Skeletal muscle cell (primary cell): ENCODE data around the gene CFAP206.

Experiments used
- DNase-seq: peaks from one replicate; pipeline ENCODE4 v3.0.0-alpha.2; 2010; ENCODE audit warnings: low read depth
- H3K4me3 ChIP-seq: 2 replicates; pipeline ENCODE4 v1.5.1; 2011; ENCODE audit warnings: low read depth, mild to moderate bottlenecking, control low read depth, low read length, moderate library complexity

Gene CFAP206, protein sequence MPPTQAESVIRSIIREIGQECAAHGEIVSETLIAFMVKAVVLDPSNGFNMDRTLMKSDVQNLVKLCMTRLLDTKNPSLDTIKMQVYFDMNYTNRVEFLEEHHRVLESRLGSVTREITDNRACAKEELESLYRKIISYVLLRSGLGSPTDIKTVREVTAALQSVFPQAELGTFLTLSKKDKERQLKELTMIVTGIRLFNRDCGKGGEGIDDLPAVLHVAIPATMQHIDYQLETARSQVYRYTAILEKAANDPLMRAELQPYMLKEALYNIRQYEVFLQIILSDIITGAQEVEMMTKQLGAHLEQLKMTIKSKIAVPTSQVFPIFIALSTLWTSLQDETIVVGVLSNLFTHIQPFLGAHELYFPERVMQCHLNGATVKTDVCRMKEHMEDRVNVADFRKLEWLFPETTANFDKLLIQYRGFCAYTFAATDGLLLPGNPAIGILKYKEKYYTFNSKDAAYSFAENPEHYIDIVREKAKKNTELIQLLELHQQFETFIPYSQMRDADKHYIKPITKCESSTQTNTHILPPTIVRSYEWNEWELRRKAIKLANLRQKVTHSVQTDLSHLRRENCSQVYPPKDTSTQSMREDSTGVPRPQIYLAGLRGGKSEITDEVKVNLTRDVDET

DNA sequence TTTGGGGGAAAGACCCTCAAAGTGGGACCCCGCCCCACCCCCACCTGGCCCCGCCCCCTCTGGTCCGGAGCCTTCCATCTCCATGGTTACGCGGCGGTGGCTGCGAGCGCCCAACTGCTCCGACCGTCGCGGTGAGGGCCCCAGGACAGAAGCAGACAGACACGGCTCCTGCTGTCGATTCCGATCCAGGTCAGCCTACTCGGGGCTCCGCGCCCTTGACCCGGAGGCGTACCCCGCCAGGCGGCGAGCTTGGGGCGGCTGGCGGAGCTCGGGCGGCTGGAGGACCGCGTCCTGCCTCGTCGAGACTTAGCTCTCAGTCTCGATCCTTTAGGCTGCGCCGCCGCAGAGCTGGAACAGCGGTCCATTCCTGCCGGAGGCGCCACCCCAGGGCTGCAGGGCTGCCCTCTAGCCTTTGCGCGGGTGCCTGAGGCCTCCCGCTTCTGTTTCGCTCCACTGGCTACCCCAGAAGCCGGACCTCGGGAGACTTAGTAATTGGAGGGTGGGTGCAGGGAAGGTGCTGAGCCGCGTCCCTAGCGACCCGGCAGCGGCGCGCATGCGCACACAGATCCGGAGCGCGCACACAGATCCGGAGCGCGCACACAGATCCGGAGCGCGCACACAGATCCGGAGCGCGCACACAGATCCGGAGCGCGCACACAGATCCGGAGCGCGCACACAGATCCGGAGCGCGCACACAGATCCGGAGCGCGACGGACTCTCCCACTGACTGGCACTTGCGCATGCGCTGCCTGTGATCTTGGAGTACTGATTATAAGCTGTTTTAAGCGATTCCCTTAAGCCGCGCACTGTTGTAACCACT, at the start of gene CFAP206:
Gene CFAP206, plus strand, starts transcription at position 72 of the 820 bp plus-strand sequence. CDS start 1,868 bp downstream, outside the sequence.
- peak within 1 kb of the TSS; percentile 76 for H3K4me3 ChIP-seq
- DNase-seq = peak; percentile 56

DNA sequence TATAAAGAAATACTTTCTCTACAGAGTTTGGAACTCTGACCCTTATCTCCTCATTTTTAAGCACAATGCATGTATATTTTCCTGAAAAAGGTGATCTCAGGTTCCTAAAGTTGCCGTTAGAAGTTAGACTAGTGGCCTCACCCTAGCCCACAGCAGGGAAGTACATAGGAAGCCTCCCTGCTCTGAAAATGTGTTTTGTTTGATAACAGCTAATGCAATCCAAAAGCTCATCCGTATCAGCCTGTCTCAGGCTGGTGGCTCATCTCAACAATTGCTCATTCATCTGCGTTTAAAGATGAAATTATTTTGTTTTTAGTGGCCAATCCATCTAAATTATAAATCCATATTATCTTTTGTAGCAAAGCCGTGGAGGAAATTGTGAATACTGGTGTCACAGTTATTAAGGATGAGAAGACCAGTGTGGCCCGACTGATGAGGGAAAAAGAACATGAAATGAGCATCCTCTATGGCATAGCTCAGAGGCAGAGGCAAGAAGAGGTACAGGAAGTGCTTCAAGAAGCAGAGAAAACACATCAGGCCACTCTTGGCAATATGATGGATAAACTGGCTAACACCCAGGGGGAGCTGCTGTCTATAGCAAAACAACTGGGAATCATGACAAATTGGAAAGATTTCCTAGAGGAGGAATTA, 43.0 kb upstream of the CFAP206 start:
- no peak overlapping the region for H3K4me3 ChIP-seq
- DNase-seq = no peak

DNA sequence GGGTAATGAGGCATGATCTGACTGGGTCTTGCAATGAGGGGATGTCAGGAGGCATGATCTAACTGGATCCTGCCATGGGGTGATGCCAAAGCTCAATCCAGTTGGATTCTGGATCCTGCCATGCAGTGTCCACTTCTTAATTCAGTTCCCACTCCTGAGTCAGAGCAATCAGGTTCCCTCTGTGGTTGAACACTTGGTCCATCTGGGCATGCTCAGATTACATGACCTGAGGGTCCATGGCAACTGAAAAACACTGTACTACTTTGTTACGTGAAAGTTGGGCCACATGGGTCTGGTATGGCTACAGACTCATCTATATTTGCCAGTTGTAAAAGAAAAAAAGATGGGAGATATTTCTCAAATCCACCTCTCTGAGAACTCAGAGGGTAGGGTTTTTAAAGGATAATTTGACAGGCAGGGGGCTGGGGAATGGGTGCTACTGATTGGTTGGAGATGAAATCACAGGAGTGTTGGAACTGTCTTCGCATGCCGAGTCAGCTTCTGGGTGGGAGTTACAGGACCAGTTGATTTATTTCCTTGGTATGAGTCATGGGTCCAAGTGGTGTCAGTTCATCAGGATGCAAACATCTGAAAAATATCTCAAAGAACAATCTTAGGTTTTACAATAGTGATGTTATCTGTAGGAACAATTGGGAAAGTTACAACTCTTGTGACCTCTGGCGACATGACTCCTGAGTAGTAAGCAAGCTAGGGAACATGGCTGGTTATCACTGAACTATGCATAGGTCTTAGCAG, 41.5 kb upstream of the CFAP206 start:
- peak; percentile 2 for DNase-seq
- no peak overlapping the region for H3K4me3 ChIP-seq

DNA sequence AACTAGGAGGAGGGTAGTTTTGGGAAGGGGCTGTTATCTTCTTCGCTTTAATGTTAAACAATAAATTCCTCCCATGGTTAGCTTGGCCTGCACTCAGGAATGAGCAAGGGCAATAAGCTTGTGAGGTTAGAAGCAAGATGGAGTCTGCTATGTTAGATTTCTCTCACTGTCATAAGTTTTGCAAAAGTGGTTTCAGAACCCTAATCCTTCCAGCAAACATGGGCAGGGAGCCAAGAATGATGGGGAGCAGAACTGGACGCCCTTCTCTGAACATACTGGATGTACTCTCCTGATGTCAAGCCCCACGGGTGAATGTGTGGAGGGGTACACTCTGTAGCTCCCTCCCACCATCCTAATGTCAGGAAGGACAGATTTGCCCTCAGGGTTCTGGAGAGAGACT, 40.9 kb upstream of the CFAP206 start:
- no peak for DNase-seq
- no peak overlapping the region for H3K4me3 ChIP-seq

DNA sequence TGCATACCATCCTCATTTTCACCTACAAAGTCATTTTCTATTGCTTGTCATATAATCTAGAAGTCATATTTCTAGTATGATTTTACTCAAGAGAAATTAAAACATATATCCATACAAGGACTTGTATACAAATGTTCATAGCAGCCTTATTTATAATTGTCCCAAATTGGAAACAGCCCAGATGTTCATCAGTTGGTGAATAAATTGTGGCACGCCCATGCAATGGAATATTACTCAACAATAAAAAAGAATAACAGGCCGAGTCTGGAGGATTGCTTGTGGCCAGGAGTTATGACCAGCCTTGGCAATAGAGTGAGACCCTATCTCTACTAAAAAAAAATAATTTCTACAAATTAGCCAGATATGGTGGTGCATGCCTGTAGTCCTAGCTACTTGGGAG, 34.4 kb upstream of the CFAP206 start:
- DNase-seq = no peak

DNA sequence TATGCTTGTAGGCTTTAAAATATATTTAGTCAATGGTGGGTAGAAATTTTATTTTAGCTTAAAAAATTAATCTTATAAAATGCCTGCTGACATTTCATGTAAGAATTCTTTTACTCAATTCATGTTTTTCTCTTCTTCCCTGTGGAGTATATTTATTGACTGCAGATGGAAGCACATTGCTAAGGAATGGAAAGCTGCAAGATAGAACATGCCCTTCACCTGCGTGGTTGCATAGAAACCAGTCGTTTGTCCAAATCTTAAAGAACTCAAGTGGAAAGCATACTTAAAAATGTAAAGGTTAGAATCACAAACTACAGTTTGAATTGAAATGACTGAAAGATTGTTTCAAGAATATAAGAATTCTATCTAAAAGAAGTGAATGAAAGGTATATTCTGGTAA, 32.5 kb upstream of the CFAP206 start:
- no peak for DNase-seq
- no peak overlapping the region for H3K4me3 ChIP-seq

More for the DNA sequence above, 34.4 kb upstream of the CFAP206 start:
- H3K4me3 ChIP-seq = no peak overlapping the region

DNA sequence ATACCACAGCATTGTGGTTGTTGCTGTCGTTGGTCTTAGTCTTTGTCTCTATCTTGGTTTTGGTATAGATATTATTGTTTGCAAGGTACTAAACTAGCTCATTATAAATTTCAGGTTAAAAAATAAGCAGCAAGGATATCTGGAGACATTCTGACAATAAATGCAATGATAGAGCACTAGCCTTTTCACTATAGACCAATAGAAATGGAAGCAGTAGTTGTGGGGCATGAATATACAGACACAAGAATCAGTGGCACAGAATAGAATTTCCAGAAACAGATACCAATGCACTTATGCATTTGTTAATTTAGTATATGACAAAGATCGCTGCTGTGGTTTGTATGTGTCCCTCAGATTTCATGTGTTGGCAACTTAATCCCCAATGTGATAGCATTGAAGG, 31.1 kb upstream of the CFAP206 start:
- DNase-seq = no peak
- H3K4me3 ChIP-seq = no peak overlapping the region

DNA sequence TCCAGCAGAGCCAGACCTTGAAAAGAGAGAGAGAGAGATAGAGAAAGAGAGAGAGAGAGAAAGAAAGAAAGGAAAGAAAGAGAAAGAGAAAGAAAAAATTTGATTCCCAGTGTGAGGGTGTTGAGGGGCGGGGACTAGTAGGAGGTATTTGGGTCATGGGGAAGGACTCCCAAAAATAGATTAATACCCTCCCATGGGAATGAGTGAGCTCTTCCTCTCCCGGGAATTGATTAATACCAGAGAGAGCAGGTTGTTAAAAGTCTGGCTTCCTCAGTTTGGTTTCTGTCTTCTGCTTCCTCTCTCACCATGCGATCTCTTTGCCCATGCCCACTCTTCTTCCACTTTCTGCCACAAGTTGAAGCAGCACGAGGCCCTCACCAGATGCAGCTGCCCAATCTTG, 28.8 kb upstream of the CFAP206 start:
- no peak for DNase-seq
- H3K4me3 ChIP-seq = no peak overlapping the region

DNA sequence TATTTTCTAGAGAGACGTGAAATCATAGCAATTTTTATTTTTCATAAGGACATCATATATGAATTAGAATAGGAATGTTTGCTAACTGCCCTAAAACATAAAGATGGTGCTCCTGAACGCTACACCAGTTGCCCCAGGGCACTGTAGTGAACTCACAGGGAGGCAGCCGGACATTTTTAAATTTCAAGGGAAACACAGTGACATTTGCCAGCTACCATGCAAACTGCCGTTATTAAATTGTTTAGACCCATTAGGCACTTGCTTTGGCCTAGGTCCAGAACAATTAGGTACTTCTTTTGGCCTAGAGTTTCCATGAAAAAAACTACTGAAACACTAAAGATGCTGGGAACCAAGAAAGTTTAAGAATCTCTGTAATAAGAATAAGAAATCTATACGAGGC, 24.9 kb upstream of the CFAP206 start:
- no peak overlapping the region for H3K4me3 ChIP-seq
- DNase-seq = no peak

DNA sequence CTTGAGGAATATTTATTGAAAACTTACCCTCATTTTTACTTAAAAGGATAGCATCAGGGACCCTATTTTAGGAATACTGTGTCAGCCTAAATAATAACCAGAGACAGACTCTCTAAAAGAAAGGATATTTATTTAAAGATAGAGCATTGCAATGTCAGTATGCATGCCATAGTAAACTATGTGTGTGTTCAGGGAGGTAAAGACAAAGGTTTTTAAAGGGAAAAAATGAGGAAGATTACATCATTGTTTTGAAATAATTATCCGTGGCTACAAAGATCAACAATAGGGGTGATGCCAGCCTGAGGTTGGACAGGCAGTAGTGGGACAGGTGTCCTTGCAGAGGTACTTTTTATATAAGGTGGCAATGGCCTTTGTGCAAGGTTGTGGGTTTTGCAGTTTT, 23.7 kb upstream of the CFAP206 start:
- DNase-seq = no peak
- H3K4me3 ChIP-seq = no peak overlapping the region

DNA sequence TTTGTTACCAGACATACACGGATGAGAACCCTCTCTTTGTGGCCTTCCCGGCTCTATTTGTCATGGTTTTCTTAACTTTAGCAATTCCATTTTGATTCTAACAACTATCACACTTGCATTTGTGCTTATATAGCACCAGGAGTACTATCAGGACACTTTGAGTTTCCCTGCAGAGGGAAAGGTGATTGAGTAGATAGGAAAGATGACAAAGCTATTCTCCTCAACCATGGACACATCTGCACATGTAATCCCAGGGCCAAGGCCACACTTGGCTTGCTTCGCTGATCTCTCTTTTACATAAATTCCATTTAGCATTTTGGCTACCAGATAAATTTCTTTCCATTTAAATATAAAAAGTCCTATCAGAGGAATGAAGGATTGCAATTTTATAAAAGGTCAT, 23.3 kb upstream of the CFAP206 start:
- no peak for DNase-seq
- H3K4me3 ChIP-seq = no peak overlapping the region

DNA sequence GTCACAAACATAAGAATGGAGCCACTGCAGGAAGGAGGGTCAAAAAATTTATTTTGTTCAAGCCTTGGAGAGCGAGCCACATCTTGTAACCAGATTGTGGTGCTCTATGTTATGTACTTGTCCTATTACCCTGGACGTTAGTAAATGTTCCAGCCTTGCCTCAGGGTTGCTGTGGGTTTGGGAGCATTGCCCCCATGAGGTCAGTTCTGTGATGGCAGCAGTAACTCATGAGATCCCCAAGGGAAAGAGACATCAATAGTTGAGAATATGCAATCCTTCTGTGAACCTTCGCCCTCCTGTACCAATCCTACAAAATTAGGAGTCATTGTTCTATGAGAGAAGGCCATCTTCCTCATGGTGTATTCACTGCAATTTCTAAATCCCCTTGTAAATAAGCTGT, 16.4 kb upstream of the CFAP206 start:
- peak; percentile 1 for DNase-seq
- no peak overlapping the region for H3K4me3 ChIP-seq

DNA sequence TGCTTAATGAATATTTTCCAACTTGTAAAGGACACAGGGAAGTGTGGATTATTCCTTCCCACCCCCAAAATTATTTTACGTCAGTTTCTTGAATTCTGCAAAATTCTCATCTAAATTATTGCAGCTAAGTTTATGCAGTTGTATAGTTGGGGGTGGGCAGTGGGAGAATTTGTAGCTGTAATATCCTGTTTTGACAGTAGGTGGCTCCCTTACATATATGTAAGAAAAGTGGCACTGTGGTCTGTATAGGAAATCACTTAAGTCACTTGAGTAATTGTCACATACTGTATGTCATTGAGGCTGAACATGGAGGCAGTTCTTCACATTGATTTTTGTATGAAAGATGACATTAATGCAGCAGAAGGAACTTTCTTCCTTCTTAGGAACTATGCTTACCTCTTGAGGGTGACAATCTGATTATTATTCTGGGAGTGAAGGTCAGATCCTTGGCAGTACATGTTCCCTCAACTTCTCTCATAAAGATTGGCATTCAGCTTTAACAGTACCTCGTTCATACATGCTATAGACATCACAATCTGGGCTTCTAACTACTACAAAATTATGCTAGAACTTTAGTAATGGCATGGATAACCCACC, 14.6 kb upstream of the CFAP206 start:
- peak; percentile 23 for DNase-seq
- no peak overlapping the region for H3K4me3 ChIP-seq

DNA sequence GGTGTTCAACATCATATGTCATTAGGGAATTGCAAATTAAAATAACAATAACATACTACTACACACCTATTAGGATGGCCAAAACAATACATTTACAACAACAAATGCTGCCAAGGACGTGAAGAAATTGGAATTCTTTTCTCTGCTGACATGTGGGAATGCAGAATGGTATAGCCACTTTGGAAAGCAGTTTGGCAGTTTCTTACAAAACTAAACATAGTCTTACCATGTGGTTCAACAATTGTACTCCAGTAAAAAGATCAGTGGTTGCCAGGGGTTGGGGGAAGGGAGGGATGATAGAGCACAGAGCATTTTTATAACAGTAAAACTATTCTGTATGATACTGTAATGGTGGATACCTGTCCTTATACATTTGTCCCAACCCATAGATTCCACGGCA, 12.3 kb upstream of the CFAP206 start:
- DNase-seq = no peak
- no peak overlapping the region for H3K4me3 ChIP-seq

DNA sequence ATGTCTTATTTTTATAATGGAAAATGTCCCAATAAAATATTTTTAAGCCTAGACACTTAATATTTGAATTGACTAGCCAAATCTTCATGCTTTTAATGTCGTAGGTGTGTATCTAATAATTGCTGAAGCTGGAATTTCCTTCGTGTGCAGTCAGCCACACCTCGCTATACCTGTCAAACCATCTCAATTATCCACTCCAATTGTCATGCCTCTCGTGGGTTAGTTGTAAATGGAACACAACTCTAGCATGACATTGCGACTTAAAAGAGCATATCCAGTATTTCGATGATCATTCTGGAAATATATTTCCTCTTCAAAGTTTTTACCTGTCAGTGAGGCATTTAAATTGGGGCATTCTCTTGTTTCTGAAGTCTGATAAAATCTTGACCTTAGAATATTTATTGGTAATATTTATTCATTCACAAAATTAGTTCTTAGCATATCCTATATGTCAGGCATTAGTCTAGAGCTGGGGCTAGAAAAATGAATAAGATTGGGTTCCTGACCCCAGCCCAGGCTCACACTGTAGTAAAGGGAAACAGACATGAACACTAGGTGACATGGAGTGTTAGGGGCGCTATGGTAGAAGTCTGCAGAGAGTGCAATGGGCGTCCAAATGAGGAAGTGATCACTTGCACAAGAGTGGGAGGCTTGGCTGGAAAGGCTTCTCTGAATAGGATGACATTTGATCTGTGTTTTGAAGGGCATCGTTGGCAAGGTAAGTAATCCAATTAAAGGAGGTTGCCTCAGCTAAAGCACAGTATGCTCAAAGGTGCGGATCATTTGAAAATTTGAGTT, 11.0 kb upstream of the CFAP206 start:
- H3K4me3 ChIP-seq = no peak overlapping the region
- DNase-seq = no peak

DNA sequence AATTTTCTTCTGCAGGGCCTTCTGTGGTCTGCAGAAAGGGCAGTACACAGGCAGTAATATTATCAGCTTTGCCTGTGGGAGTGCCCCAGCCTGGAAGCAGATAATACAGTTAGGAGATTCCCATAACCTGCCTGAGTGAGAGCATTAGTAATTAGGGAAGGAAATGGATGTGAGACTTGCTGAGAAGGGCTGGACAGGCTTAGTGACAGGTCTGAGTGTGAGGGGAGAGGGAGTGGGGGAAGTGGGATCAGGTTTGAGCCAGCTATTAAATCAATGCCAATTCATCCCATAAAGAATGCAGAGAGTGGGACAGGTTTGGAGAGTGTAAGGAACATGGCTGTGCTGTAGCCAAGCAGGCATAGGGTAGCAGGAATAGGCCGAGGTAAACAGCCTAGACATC, 10.1 kb upstream of the CFAP206 start:
- H3K4me3 ChIP-seq = no peak overlapping the region
- DNase-seq = no peak

DNA sequence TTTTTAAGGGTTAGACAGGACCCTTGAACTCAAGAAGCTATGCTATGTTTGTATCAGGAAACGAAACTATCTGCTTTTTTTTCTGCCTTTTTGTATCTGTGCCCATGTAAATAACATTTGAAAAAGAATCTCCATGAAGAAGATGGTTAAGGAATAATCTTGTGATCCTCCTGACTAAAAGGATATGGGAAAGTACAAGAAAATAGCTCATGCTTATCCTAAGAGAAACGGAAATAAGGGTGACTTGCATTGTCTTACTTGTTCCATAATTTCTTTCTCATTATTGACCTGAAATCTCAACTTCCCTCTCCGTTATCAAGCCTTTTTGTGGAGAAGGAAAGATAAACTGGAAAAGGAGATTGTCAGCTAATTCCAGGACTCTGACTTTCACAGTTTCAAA, 5.9 kb upstream of the CFAP206 start:
- DNase-seq = no peak
- no peak overlapping the region for H3K4me3 ChIP-seq

DNA sequence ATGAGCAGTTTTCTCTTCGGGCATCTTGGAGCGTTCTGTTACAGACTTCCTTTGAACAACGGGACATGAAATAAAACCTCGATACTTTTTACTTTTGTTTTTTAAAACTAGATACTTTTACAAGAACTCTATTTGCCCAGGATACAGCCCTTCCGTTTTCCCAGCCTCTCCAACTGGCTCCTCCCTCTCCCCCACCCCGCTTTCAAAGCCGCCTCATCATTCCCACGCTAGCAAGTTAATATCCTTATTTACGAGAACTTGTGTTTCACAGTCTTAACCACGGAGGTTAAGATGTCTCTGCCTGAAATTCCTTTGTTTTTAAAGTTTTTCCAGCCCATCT, 241 bp upstream of the CFAP206 start:
- H3K4me3 ChIP-seq = peak overlapping the region; percentile 76
- peak; percentile 12 for DNase-seq
